Stimulated activated CD4-positive, alpha-beta T cell treated with anti-CD3 and anti-CD28 coated beads, Interleukin-12 subunit alpha, Interleukin-12 subunit beta, amount 100 ng/mL, for 48 hours (primary cell): ENCODE data around the gene SORCS2.

ENCODE experiments used
- DNase-seq, 3 donors: peaks; one replicate each; pipeline ENCODE4 v3.0.0-alpha.2; 2020; ENCODE audit warnings: low read depth in 2 of 3, low spot score in 1 of 3

The SORCS2 gene

GRCh38 chr4:7241597-7242125 lies 49.3 kb downstream of the SORCS2 start:
- DNase-seq, result no peak

- no peak for DNase-seq
These were observed 50.4 kb downstream of the SORCS2 start for GRCh38 chr4:7242766-7243165.

- DNase-seq, result no peak
These were observed 51.4 kb downstream of the SORCS2 start for GRCh38 chr4:7243609-7244330.

GRCh38 chr4:7244331-7244665 lies 52.0 kb downstream of the SORCS2 start:
- no peak for DNase-seq

GRCh38 chr4:7244751-7245320 lies 52.5 kb downstream of the SORCS2 start:
- no peak for DNase-seq

- no peak for DNase-seq
These were observed 55.2 kb downstream of the SORCS2 start for GRCh38 chr4:7247521-7247920.

- no peak for DNase-seq
These were observed 55.6 kb downstream of the SORCS2 start for GRCh38 chr4:7247946-7248345.

GRCh38 chr4:7248857-7249256 lies 56.5 kb downstream of the SORCS2 start:
- no peak for DNase-seq

GRCh38 chr4:7251321-7251720 lies 59.0 kb downstream of the SORCS2 start:
- DNase-seq, result no peak

GRCh38 chr4:7252051-7252450 lies 59.7 kb downstream of the SORCS2 start:
- DNase-seq, result no peak

- no peak for DNase-seq
These were observed 60.4 kb downstream of the SORCS2 start for GRCh38 chr4:7252510-7253340.

- DNase-seq, result no peak
These were observed 61.0 kb downstream of the SORCS2 start for GRCh38 chr4:7253341-7253700.

GRCh38 chr4:7253837-7254236 lies 61.5 kb downstream of the SORCS2 start:
- no peak for DNase-seq

GRCh38 chr4:7254736-7255487 lies 62.6 kb downstream of the SORCS2 start:
- DNase-seq, result no peak

- no peak for DNase-seq
These were observed 63.1 kb downstream of the SORCS2 start for GRCh38 chr4:7255488-7255881.

GRCh38 chr4:7255996-7256395 lies 63.7 kb downstream of the SORCS2 start:
- DNase-seq, result no peak

GRCh38 chr4:7256984-7257810 lies 64.9 kb downstream of the SORCS2 start:
- no peak for DNase-seq

GRCh38 chr4:7259039-7259438 lies 66.7 kb downstream of the SORCS2 start:
- DNase-seq, result no peak

GRCh38 chr4:7260569-7260968 lies 68.2 kb downstream of the SORCS2 start:
- no peak for DNase-seq

- no peak for DNase-seq
These were observed 68.7 kb downstream of the SORCS2 start for GRCh38 chr4:7261087-7261486.

- no peak for DNase-seq
These were observed 69.2 kb downstream of the SORCS2 start for GRCh38 chr4:7261536-7261935.
